ENCODE measurements around the gene MRPL12.

DNA sequence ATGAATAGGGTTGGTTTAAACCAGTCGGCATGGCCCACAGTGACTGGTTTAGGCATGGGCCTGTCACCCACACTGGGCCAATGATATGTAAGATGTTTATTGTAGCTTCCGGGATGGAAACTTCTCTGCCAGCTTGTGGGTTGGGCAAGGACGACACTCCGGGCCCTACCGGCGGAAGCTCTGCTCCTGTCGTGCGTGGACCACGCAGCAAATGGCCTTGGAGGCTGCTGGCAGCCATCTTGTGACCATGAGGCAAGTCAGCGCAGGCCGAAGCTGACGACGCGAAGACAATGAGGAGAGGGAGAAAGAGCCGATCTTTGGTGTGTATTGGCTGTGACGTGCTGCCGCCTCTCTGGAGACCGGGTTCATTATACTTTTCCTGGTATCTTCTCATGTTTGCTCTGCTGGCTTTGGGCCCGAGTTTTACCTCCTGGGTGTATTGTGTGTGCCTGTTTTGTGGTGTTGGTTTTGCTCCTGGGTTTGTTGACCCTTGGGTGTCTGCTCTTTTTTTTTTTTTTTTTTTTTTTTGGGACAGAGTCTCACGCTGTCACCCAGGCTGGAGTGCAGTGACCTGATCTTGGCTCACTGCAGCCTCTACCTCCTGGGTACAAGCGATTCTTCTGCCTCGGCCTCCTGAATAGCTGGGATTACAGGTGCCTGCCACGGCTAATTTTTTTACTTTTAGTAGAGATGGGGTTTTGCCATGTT is 24.3 kb downstream of the MRPL12 start:
- TF ChIP-seq, protein P1, sequence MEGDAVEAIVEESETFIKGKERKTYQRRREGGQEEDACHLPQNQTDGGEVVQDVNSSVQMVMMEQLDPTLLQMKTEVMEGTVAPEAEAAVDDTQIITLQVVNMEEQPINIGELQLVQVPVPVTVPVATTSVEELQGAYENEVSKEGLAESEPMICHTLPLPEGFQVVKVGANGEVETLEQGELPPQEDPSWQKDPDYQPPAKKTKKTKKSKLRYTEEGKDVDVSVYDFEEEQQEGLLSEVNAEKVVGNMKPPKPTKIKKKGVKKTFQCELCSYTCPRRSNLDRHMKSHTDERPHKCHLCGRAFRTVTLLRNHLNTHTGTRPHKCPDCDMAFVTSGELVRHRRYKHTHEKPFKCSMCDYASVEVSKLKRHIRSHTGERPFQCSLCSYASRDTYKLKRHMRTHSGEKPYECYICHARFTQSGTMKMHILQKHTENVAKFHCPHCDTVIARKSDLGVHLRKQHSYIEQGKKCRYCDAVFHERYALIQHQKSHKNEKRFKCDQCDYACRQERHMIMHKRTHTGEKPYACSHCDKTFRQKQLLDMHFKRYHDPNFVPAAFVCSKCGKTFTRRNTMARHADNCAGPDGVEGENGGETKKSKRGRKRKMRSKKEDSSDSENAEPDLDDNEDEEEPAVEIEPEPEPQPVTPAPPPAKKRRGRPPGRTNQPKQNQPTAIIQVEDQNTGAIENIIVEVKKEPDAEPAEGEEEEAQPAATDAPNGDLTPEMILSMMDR (IDR thresholded peaks at IDR 0.05; ENCODE audit: poor library complexity) = no peak
- no peak for TF ChIP-seq EZH2 (IDR thresholded peaks at IDR 0.05; ENCODE audit: borderline replicate concordance)

Measured in hepatocyte (in vitro differentiated cells).